ENCODE data around the gene G6PC1.
"Not testable (repeated sequence)": the region's sequence is repeated elsewhere in the genome, so short reads cannot be mapped to it uniquely, and the experiment has no call there.

G6PC1 gene

GRCh38 chr17:42901535-42902229, 1.1 kb downstream of the G6PC1 start:
- DNase-seq (ENCODE audit: low read depth in 2 of 2): no peak

GRCh38 chr17:42904110-42904469, 3.5 kb downstream of the G6PC1 start:
- DNase-seq (ENCODE audit: low read depth in 2 of 2): no peak

DNA sequence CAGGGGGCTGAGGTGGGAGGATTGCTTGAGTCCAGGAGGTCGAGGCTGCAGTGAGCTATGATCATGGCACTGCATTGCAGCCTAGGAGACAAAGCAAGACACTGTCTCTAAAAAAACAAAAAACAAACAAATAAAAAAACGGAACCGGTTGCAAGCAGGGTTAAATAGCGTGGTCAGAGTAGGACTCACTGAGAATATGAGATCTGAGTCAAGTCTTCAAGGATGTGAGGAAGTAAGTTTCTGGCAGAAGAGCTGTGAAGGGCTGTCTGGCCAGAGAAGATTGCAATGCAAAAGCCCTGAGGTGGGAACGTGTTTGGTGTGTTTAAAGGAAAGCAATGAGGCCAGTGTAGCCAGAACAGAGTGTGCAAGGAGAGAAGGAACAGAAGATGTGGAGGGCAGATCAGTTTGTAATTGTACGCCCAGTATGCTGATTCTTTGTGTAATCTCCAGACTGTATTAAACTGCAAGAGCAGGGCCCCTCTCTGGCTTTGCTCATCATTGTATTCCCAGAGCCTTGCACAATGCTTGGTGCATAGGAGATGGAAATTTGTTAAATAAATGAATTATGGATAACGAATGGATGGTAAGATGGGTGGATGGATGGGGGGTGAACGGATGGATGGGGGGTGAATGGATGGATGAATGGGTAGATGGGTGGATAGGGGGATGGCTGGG, 6.3 kb downstream of the G6PC1 start:
- no peak for DNase-seq (ENCODE audit: low read depth in 2 of 2)

DNA sequence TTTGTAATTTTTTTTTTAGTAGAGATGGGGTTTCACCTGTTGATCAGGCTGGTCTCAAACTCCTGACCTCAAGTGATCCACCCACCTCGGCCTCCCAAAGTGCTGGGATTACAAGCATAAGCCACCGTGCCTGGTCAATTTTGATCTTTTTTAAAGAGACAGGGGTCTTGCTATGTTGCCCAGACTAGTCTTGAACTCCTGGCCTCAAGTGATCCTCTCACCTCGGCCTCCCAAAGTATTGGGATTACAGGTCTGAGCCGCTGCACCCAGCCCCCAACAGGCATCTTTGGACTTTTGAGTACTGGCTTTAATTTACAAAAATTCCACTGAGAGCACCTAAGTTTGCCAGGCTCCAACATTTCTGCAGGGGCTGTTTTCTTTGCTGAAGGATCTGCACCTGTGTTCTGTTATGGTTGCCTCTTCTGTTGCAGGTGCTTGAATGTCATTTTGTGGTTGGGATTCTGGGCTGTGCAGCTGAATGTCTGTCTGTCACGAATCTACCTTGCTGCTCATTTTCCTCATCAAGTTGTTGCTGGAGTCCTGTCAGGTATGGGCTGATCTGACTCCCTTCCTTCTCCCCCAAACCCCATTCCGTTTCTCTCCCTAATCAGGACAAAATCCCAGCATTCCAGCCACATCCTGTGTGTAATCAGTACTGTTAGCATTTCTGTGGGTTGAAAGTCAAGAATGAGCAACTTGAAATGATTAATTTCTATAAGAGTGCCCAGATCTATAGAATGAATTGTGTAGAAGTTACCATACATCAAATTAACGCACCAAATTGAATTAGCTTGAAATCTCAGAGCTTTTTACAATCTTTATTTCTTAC, 8.5 kb downstream of the G6PC1 start:
- DNase-seq (ENCODE audit: low read depth in 2 of 2): no peak

DNA sequence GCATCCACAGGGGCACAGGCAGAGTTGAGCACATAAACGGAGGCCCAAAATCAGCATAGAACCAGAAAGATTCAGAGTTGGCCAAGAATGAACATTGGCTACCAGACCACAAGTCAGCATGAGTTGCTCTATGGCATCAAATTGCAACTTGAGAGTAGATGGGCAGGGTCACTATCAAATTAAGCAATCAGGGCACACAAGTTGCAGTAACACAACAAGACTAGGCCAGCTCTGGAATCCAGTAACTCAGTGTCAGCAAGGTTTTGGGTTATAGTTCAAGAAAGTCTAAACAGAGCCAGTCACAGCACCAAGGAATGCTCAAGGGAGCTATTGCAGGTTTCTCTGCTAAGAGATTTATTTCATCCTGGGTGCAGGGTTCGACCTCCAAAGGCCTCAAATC, 12.9 kb downstream of the G6PC1 start:
- no peak for DNase-seq (ENCODE audit: low read depth in 2 of 2)

DNA sequence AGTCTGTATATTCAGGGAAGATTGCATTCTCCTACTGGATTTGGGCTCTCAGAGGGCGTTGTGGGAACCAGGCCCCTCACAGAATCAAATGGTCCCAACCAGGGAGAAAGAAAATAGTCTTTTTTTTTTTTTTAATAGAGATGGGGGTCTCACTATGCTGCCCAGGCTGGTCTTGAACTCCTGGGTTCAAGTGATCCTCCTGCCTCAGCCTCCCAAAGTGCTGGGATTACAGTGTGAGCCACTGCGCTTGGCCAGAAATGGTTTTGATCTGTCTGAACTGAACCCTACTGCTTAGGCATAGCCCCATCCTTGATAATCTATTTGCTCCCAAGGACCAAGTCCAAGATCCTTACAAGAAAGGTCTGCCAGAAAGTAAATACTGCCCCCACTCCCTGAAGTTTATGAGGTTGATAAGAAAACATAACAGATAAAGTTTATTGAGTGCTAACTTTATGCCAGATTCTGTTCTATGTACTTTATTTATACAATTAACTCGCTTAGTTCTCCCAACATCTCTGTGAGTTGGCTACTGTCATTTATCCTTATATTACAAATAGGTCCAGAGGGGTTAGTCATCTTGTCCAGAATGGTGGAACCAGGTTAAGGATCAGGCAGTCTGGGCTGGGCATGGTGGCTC, 13.5 kb downstream of the G6PC1 start:
- DNase-seq (ENCODE audit: low read depth in 2 of 2): no peak

- not testable (repeated sequence) for DNase-seq (ENCODE audit: low read depth in 2 of 2)
These were observed 14.7 kb downstream of the G6PC1 start for GRCh38 chr17:42915288-42915687.

GRCh38 chr17:42916388-42917235, 16.0 kb downstream of the G6PC1 start:
- DNase-seq (ENCODE audit: low read depth in 2 of 2): not testable (repeated sequence)

- DNase-seq (ENCODE audit: low read depth in 2 of 2): no peak
These were observed 16.6 kb downstream of the G6PC1 start for GRCh38 chr17:42917236-42917603.

- DNase-seq (ENCODE audit: low read depth in 2 of 2): no peak
These were observed 18.4 kb downstream of the G6PC1 start for GRCh38 chr17:42918902-42919521.

DNA sequence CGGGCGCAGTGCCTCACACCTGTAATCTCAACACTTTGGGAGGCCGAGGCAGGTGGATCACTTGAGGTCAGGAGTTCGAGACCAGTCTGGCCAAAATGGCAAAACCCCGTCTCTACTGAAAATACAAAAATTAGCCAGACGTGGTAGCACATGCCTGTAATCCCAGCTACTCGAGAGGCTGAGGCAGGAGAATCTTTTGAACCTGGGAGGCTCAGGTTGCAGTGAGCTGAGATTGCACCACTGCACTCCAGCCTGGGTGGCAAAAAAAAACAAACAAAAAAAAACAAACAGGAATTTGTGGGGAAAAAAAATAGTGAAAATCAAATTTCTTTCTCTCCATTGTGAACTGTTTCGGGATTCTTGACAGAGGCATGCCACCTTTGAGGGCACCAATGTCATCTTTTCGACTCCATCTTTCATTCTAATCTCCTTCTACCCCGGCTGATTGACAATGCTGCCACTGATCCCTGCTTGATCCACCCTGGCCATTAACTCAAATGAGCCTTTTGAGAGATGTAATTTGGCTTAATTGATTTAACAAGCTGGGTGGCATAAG, 19.0 kb downstream of the G6PC1 start:
- DNase-seq (ENCODE audit: low read depth in 2 of 2): not testable (repeated sequence)

DNA sequence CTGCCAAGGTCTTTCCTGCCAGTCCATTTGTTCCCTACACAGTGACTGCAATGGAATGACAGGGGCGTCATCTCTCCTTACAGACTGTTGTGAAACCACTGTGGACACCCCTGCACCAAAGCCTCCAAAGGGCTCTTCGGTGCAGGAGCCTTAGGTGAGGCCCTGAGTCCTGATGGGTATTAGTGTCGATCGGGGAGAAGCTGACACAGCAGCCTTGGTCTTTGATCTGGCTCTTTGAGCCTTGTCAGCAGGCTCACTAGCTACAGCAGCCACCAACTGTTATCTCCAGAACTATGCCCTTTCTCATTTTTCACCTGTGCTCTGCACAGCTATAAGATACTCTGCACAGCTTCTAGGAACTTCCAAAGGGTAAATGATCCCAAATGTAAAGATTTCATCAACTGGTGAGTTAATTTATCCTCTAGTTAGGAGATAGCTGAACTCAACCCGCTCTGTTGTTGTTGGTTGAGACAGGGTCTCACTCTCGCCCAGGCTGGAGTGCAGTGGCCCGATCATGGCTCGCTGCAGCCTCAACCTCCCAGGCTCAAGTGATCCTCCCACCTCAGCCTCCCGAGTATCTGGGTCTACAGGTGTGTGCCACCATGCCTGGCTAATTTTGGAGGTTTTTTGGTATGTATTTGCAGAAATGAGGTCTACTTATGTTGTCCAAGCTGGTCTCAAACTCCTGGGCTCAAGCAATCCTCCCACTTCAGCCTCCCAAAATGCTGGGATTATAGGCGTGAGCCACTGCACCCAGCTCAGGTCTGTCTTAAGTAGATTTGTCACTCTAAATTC, 19.7 kb downstream of the G6PC1 start:
- DNase-seq (ENCODE audit: low read depth in 2 of 2): no peak

DNA sequence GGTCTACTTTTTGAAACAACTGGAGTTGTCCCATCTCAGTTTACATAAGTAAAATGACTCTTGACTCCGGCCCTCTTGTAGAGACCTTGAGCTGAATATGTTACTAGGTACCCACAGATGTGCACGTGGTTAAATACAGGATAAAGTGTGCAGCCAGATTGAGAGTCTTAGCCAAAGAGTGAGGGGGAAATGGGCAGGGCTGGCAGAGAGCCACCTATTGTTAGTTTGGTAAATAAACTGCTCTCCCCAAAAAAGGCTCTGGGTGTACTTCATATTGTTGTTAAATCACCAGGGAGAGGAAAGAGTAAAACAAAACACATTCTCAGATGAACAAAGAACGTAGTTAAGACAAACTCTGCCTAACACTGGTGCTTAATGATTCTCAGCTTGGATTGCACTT, 20.3 kb downstream of the G6PC1 start:
- no peak for DNase-seq (ENCODE audit: low read depth in 2 of 2)

DNA sequence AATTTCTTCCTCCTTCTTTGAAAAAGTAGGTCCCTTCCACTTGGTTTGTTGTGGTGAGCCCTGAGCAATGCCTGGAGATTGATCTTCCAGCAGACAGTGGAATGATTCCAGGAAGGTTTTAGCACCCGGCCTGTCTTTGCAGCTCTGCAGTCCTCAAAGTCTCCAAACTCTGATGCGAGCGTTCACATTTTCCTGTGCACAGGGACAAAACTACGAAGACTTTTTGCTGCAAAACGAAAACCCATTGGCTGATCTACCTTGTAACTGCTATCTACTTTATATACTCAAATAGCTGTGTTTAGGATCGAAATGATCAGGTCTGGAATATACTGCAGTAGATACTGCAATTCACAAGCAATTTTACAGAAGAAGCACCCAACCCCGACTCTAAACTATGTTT, 21.7 kb downstream of the G6PC1 start:
- no peak for DNase-seq (ENCODE audit: low read depth in 2 of 2)

GRCh38 chr17:42923472-42923871, 22.9 kb downstream of the G6PC1 start:
- DNase-seq (ENCODE audit: low read depth in 2 of 2): not testable (repeated sequence)

DNA sequence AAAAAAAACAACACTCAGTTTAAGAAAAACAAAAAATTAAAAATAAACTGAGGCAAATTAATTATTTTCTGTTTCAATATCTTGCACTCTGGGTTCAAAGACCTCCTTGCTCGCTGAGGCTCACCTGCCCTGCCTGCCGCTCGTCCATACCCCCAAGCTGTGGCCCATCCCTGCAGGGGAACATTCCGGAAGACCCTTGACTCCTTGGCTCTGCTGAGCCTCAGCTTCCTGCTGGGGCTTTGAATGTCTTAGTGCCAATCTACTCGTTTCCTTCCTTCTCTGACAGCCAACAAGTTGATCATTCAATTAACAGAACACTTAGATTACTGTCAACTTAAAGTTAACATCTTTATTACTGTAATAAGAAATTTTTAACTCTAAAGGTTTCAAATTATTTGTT, 24.3 kb downstream of the G6PC1 start:
- DNase-seq (ENCODE audit: low read depth in 2 of 2): no peak

- DNase-seq (ENCODE audit: low read depth in 2 of 2): peak in 1 of 2 donors; percentile 10
These were observed 28.3 kb downstream of the G6PC1 start for GRCh38 chr17:42928714-42929496.

DNA sequence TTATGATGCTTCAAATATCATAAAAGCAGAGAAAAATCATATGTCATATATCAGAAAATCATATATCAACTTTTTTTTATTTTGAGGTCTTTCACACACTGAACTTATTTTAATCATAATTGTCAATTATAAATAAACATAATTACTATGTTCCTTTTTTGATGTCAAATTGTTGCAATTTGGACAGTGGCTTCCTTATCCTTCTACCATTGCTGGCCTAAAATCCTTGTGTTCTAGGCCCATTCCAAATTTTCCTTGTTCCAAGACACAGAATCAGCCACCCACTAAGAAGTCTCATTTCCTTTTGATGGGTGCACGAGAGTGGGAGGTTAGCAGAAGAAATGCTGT, 28.9 kb downstream of the G6PC1 start:
- no peak for DNase-seq (ENCODE audit: low read depth in 2 of 2)
